ENCODE results near the gene PPTC7. TPM values are rescaled to one million over a fixed set of nuclear protein-coding genes. Genes with fewer than 3 reads are reported as not detected.

The PPTC7 gene
- total and polyA plus RNA-seq, 2 experiments from 2014 or later, result 8.1 to 11.8 TPM

GRCh38 chr12:110514363-110514762, 68.8 kb downstream of the PPTC7 start:
- H3K4me1 ChIP-seq (ENCODE audit: insufficient read depth), result no peaks in the 10 kb centered on the region
- H3K9me3 ChIP-seq (ENCODE audit: low read depth), result no peaks in the 10 kb centered on the region
- H2AFZ ChIP-seq, result no peak overlapping the region
- H3K9me2 ChIP-seq (replicated peaks; ENCODE audit: insufficient read depth), result no peaks in the 10 kb centered on the region
- no peaks in the 10 kb centered on the region for H3K79me2 ChIP-seq
- H3K36me3 ChIP-seq (replicated peaks; ENCODE audit: insufficient read depth, low read depth), result no peaks in the 10 kb centered on the region
- H3K4me3 ChIP-seq, result no peak overlapping the region
- 76% methylated on average over 1 of the region's 1 CpG for WGBS (ENCODE audit: low lambda C conversion rate, missing lambda C conversion rate)
- no peak overlapping the region for H3K27ac ChIP-seq
- no peak overlapping the region for H3K4me2 ChIP-seq
- no peaks in the 10 kb centered on the region for H3K27me3 ChIP-seq
- no peaks in the 10 kb centered on the region for H4K20me1 ChIP-seq (ENCODE audit: insufficient read depth, poor library complexity, severe bottlenecking)
- TF ChIP-seq EZH2phosphoT487 (IDR thresholded peaks at IDR 0.05; ENCODE audit: low read depth, severe bottlenecking, unreplicated experiment), result no peak
- TF ChIP-seq CTCF (IDR thresholded peaks at IDR 0.05; ENCODE audit: poor library complexity), result no peak
- no peak for DNase-seq (ENCODE audit: low spot score)

- H3K4me3 ChIP-seq, result no peak overlapping the region
- H3K27me3 ChIP-seq, result no peaks in the 10 kb centered on the region
- no peaks in the 10 kb centered on the region for H3K9me3 ChIP-seq (ENCODE audit: low read depth)
- H3K4me1 ChIP-seq (ENCODE audit: insufficient read depth), result no peaks in the 10 kb centered on the region
- H4K20me1 ChIP-seq (ENCODE audit: insufficient read depth, poor library complexity, severe bottlenecking), result no peaks in the 10 kb centered on the region
- no peak overlapping the region for H3K27ac ChIP-seq
- no peaks in the 10 kb centered on the region for H3K36me3 ChIP-seq (replicated peaks; ENCODE audit: insufficient read depth, low read depth)
- no peaks in the 10 kb centered on the region for H3K79me2 ChIP-seq
- WGBS (ENCODE audit: low lambda C conversion rate, missing lambda C conversion rate), result 81% methylated on average over 6 of the region's 6 CpGs
- H3K4me2 ChIP-seq, result no peak overlapping the region
- no peaks in the 10 kb centered on the region for H3K9me2 ChIP-seq (replicated peaks; ENCODE audit: insufficient read depth)
- TF ChIP-seq CTCF (IDR thresholded peaks at IDR 0.05; ENCODE audit: poor library complexity) (no peak), EZH2phosphoT487 (IDR thresholded peaks at IDR 0.05; ENCODE audit: low read depth, severe bottlenecking, unreplicated experiment) (no peak), EZH2 (IDR thresholded peaks at IDR 0.05; ENCODE audit: borderline replicate concordance) (no peak)
- no peak overlapping the region for H2AFZ ChIP-seq
- DNase-seq (ENCODE audit: low spot score), result no peak
These were observed 69.3 kb downstream of the PPTC7 start for GRCh38 chr12:110513842-110514241.

GRCh38 chr12:110508071-110508586, 75.0 kb downstream of the PPTC7 start:
- WGBS (ENCODE audit: low lambda C conversion rate, missing lambda C conversion rate), result 70% methylated on average over 4 of the region's 4 CpGs
- H4K20me1 ChIP-seq (ENCODE audit: insufficient read depth, poor library complexity, severe bottlenecking), result no peaks in the 10 kb centered on the region
- H3K9me3 ChIP-seq (ENCODE audit: low read depth), result no peaks in the 10 kb centered on the region
- no peaks in the 10 kb centered on the region for H3K4me1 ChIP-seq (ENCODE audit: insufficient read depth)
- no peaks in the 10 kb centered on the region for H3K9me2 ChIP-seq (replicated peaks; ENCODE audit: insufficient read depth)
- no peaks in the 10 kb centered on the region for H3K79me2 ChIP-seq
- no peak overlapping the region for H3K4me3 ChIP-seq
- no peak for TF ChIP-seq CTCF (IDR thresholded peaks at IDR 0.05; ENCODE audit: poor library complexity)
- no peak for TF ChIP-seq EZH2phosphoT487 (IDR thresholded peaks at IDR 0.05; ENCODE audit: low read depth, severe bottlenecking, unreplicated experiment)
- TF ChIP-seq EZH2 (IDR thresholded peaks at IDR 0.05; ENCODE audit: borderline replicate concordance), result no peak
- H3K4me2 ChIP-seq, result no peak overlapping the region
- H3K36me3 ChIP-seq (replicated peaks; ENCODE audit: insufficient read depth, low read depth), result no peaks in the 10 kb centered on the region
- no peak for DNase-seq (ENCODE audit: low spot score)
- no peaks in the 10 kb centered on the region for H3K27me3 ChIP-seq
- H2AFZ ChIP-seq, result no peak overlapping the region
- no peak overlapping the region for H3K27ac ChIP-seq

GRCh38 chr12:110505332-110505731, 77.8 kb downstream of the PPTC7 start:
- no peaks in the 10 kb centered on the region for H3K9me2 ChIP-seq (replicated peaks; ENCODE audit: insufficient read depth)
- no peak for TF ChIP-seq EZH2 (IDR thresholded peaks at IDR 0.05; ENCODE audit: borderline replicate concordance)
- TF ChIP-seq EZH2phosphoT487 (IDR thresholded peaks at IDR 0.05; ENCODE audit: low read depth, severe bottlenecking, unreplicated experiment), result no peak
- TF ChIP-seq CTCF (IDR thresholded peaks at IDR 0.05; ENCODE audit: poor library complexity), result no peak
- H3K27me3 ChIP-seq, result no peaks in the 10 kb centered on the region
- peaks cover 10% of the 10 kb centered on the region for H3K79me2 ChIP-seq
- no peaks in the 10 kb centered on the region for H3K9me3 ChIP-seq (ENCODE audit: low read depth)
- no peaks in the 10 kb centered on the region for H4K20me1 ChIP-seq (ENCODE audit: insufficient read depth, poor library complexity, severe bottlenecking)
- H3K36me3 ChIP-seq (replicated peaks; ENCODE audit: insufficient read depth, low read depth), result no peaks in the 10 kb centered on the region
- H3K27ac ChIP-seq, result no peak overlapping the region
- no peak overlapping the region for H2AFZ ChIP-seq
- H3K4me1 ChIP-seq (ENCODE audit: insufficient read depth), result peaks cover 5% of the 10 kb centered on the region
- WGBS (ENCODE audit: low lambda C conversion rate, missing lambda C conversion rate), result 75% methylated on average over 3 of the region's 3 CpGs
- H3K4me2 ChIP-seq, result no peak overlapping the region
- no peak for DNase-seq (ENCODE audit: low spot score)
- H3K4me3 ChIP-seq, result no peak overlapping the region

All from hepatocyte (in vitro differentiated cells).